HG02642 (cell line): ENCODE measurements around the gene TCAP.

Experiments
- ATAC-seq: cut with Tn5 transposase; IDR thresholded peaks from one replicate; pipeline ENCODE4 v1.9.1; 2021; ENCODE audit warnings: mild to moderate bottlenecking; ENCODE audit not compliant: unreplicated experiment, poor library complexity

TCAP gene

GRCh38 chr17:39628655-39629493 lies 36.3 kb upstream of the TCAP start:
- ATAC-seq = no peak

DNA sequence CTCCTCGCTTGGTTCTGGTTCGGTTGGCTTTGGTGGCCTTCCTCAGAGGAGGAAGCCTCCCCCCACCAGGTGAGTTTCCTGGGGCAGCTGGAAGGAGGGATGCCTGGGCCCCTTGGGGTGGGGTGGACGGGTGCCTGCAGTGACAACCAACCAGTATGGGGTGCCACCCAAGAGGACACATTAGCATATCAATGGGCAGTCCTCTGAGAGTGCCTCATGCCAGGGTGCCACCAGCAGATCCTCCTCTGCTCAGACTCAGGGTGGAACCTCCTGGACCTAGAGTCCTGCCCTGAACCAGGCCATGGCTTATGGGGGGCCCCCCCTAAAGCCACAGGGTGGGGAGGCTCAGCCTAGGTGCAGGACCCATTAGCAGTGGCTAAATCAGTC lies 35.7 kb upstream of the TCAP start:
- ATAC-seq = no peak

DNA sequence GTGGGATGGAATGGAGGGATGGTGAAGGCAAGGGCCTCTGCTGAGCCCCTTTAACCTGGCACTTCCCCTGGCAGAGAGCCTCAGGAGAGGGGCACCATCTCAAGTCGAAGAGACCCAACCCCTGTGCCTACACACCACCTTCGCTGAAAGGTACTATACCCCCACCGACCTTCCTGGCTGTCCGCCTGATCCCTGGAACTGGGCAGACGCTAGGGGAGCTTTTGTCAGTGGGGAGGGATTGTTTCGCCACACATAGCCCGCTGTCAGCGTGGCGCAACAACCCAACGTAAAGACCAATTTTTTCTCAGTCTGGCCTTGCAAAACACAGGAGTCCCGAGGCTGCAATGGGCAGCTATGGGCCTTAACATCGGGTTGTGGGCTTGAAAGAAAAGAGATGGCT lies 35.3 kb upstream of the TCAP start:
- no peak for ATAC-seq

GRCh38 chr17:39631403-39631802 lies 33.7 kb upstream of the TCAP start:
- no peak for ATAC-seq

GRCh38 chr17:39632153-39632941 lies 32.8 kb upstream of the TCAP start:
- ATAC-seq = no peak

DNA sequence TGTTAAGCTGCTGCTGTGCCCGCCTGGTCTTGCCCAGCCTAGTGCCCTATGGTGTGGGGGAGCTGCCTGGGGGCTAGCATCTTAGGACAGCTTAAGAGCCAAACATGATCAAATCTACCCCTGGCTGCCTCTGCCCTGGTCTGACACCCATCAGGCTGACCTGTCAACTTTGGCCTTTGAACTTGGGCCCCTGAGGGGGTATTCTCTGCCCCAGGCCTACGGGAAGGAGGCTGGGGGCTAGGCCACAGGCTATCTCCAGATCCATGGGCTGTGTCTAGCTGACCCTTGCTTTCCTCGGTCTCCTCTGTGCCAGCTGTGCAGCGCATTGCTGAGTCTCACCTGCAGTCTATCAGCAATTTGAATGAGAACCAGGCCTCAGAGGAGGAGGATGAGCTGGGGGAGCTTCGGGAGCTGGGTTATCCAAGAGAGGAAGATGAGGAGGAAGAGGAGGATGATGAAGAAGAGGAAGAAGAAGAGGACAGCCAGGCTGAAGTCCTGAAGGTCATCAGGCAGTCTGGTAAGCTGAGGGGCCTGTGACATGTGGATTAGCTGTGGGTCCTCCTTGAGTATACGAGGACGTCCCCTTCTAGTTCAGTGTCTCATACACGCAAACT lies 31.5 kb upstream of the TCAP start:
- no peak for ATAC-seq

- no peak for ATAC-seq
Measured at GRCh38 chr17:39634384-39634871, 30.7 kb upstream of the TCAP start.

- ATAC-seq = no peak
Measured at GRCh38 chr17:39635614-39636176, 29.5 kb upstream of the TCAP start.

GRCh38 chr17:39636587-39636926 lies 28.6 kb upstream of the TCAP start:
- peak; percentile 19 for ATAC-seq

DNA sequence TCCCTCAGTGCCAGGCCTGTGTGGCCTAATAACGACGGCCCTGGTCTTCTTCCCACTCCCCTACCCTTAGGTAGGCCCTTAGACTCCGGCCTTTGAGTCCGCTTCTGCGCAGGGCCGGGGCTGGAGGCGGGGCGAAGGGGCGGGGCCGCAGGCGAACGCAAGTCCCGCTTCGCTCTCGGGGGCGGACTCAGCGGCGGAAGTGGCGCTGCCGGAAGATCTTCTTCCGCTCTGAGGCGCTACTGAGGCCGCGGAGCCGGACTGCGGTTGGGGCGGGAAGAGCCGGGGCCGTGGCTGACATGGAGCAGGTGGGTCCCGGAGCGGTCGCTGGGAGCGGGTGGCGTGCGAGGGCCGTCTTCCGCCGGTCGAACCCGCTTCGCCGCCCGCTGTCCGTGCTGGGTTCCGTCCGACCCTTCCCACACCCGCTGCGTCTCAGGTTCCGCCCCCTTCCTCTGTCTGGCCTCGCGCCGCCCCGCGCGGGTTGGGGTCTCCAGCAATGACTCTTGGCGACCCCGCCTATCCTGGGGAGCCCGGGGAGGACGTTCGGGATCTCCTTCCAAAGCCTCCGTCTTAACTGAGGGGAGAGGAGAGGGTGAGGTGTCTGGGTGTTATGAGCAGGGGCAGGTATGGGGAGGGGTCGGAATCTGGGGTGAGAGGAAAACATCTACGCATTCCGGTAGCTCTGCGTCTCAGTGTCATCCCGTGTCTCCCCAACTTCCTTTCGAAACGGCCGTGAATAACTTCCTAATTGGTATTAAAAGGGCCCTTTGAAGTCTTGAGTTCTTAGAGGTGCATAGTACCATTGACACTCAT lies 28.0 kb upstream of the TCAP start, which contains the start of gene STARD3:
STARD3 (plus strand) TSS at position 218 of the 810 bp plus-strand sequence. CDS start 16,388 bp downstream, outside the sequence.
- peak; percentile 82 for ATAC-seq

DNA sequence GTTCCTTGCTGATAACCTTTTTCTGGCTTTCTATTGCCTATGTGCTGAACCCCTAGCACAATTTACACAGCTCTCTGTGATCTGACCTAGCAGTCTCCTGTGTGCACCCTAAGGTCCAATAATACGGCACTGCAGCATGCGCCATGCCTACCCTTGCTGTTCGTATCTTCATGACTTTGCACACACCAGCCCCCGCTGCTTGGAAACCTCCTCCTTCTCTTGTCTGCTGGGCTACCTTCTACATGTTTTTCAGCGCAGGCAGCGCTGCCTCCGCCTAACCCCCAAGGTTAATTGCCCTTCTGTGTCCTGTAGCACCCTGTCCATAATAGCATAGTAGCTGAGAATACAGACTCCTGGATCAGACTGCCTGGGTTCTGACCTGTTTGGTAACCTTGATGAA lies 26.8 kb upstream of the TCAP start:
- no peak for ATAC-seq

DNA sequence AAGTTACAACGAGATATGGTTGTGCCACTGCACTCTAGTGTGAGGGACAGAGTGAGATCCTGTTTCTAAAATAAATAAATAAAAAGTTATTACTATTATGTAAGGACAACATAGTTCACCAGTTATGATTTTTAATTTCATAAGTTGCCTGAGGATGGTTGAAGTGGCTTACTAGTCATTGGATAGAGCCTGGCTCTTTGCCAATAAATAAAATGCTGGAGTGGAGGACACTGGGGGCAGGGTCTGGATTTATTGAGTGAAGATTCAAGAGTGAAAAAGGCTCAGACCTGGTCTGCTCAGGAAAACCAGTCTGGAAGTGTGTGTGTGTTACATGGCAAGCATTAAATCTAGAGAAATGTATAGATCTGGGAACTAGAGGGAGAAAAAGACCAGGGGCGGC lies 26.1 kb upstream of the TCAP start:
- ATAC-seq = no peak

- ATAC-seq = no peak
Measured at GRCh38 chr17:39639566-39640458, 25.3 kb upstream of the TCAP start.

- no peak for ATAC-seq
Measured at GRCh38 chr17:39640591-39641031, 24.5 kb upstream of the TCAP start.

- ATAC-seq = no peak
Measured at GRCh38 chr17:39641097-39641496, 24.1 kb upstream of the TCAP start.

DNA sequence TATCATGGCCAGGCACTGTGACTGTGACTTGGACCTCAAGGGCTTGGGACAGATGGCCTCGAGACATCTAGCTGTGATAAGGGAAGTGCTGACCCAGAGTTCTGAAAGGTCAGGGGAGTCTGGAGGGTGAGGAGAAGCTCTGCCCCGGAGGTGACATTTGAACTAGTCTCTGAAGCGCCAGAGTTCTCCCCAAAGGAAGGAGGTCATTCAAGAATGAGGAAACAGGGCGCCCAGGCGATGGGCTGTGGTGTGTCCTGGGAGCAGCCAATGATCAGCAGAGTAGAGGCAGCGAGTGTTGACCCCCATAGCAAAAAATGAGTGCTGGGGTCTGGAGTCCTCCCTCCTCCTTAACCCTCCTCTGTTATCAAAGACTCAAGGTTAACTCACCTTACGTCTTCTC lies 23.3 kb upstream of the TCAP start:
- no peak for ATAC-seq

- ATAC-seq = no peak
Measured at GRCh38 chr17:39642291-39643074, 22.7 kb upstream of the TCAP start.

- ATAC-seq = no peak
Measured at GRCh38 chr17:39643271-39643670, 21.9 kb upstream of the TCAP start.
